Loucy (cell line): ENCODE measurements around the gene THBS4.

Experiments
- H2AFZ ChIP-seq: fragments of 200-600 bp; sonication (generic); 2 replicates; pipeline ENCODE4 v1.6.0; 2016; ENCODE audit warnings: antibody characterized with exemption, mild to moderate bottlenecking, low read length, moderate library complexity
- H3F3A ChIP-seq: fragments of 200-600 bp; 2 replicates; pipeline ENCODE4 v1.6.0; 2016; ENCODE audit warnings: antibody characterized with exemption, low read depth, mild to moderate bottlenecking
- H3K27me3 ChIP-seq: fragments of 200-600 bp; sonication (generic); 2 replicates; pipeline ENCODE4 v1.6.1; 2014; ENCODE audit warnings: low read length, mild to moderate bottlenecking; ENCODE audit not compliant: insufficient read depth, poor library complexity, severe bottlenecking
- H3K36me3 ChIP-seq: fragments of 200-600 bp; sonication (generic); 2 replicates; pipeline ENCODE4 v1.6.1; 2016; ENCODE audit warnings: low read length; ENCODE audit not compliant: insufficient read depth
- H3K4me1 ChIP-seq: fragments of 200-600 bp; sonication (generic); 2 replicates; pipeline ENCODE4 v1.5.1; 2014; ENCODE audit warnings: low read length, mild to moderate bottlenecking; ENCODE audit not compliant: insufficient read depth, poor library complexity, severe bottlenecking
- H3K4me2 ChIP-seq: fragments of 200-600 bp; sonication (generic); 2 replicates; pipeline ENCODE4 v1.6.0; 2014; ENCODE audit warnings: antibody characterized with exemption, low read length, low read depth, mild to moderate bottlenecking; ENCODE audit not compliant: poor library complexity, severe bottlenecking
- H3K4me3 ChIP-seq: fragments of 200-600 bp; sonication (generic); 2 replicates; pipeline ENCODE4 v1.5.1; 2014; ENCODE audit warnings: low read length, mild to moderate bottlenecking, mixed read lengths; ENCODE audit not compliant: poor library complexity, severe bottlenecking
- H3K79me2 ChIP-seq: fragments of 200-600 bp; sonication (generic); 2 replicates; pipeline ENCODE4 v1.6.1; 2014; ENCODE audit warnings: low read length; ENCODE audit not compliant: insufficient read depth
- H3K9ac ChIP-seq: fragments of 200-600 bp; sonication (generic); 2 replicates; pipeline ENCODE4 v1.6.0; 2014; ENCODE audit warnings: mild to moderate bottlenecking, low read depth, low read length, moderate library complexity; ENCODE audit not compliant: poor library complexity, severe bottlenecking
- H3K9me2 ChIP-seq: fragments of 200-600 bp; sonication (generic); replicated peaks from 2 replicates; pipeline ENCODE4 v1.6.1; 2016; ENCODE audit warnings: low read depth, low read length, mixed read lengths
- H3K9me3 ChIP-seq: fragments of 200-600 bp; sonication (generic); 2 replicates; pipeline ENCODE4 v1.6.1; 2014; ENCODE audit warnings: mild to moderate bottlenecking, antibody characterized with exemption, low read length, low read depth; ENCODE audit not compliant: insufficient read depth
- H4K20me1 ChIP-seq: fragments of 200-600 bp; sonication (generic); 2 replicates; pipeline ENCODE4 v1.6.0; 2014; ENCODE audit warnings: antibody characterized with exemption, low read length, mild to moderate bottlenecking; ENCODE audit not compliant: insufficient read depth, poor library complexity, severe bottlenecking
- CTCF ChIP-seq: fragments of 200-600 bp; sonication (generic); conservative IDR thresholded peaks from 2 replicates; pipeline ENCODE4 v1.5.1; 2014; ENCODE audit warnings: mild to moderate bottlenecking, antibody characterized with exemption, low read length
- EZH2phosphoT487 ChIP-seq: fragments of 200-600 bp; IDR thresholded peaks from 2 replicates; pipeline ENCODE4 v1.6.1; 2018; ENCODE audit warnings: antibody characterized with exemption, mild to moderate bottlenecking, moderate library complexity, borderline replicate concordance

THBS4 gene

DNA sequence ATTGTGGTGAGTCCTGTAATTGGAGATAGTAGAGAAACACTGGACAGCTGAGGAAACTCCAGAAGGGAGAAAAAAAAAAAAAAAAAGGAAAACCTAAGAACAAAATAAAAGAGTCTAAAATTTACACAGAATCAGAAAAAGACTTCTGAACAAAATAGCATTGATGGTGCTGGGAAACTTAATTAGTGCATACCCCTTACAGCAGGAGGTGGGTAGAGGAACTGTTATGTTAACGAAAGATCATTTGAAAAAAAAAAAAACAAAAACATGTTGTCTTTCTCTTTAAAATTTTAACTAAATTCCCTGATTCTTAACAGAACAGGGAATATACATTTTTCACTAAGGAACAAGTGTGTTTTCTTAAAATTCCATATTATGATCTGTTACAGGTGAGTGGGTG is 32.5 kb upstream of the THBS4 start:
- TF ChIP-seq EZH2phosphoT487 (no peak), CTCF (no peak)
- Histone ChIP-seq H3K4me1 (no peaks in the 10 kb centered on the region), H3K9me3 (no peaks in the 10 kb centered on the region), H3K27me3 (no peaks in the 10 kb centered on the region), H3K4me2 (no peak overlapping the region), H3K36me3 (no peaks in the 10 kb centered on the region), H3K9ac (no peak overlapping the region), H3F3A (no peaks in the 10 kb centered on the region), H2AFZ (no peak overlapping the region), H3K9me2 (no peaks in the 10 kb centered on the region), H4K20me1 (no peaks in the 10 kb centered on the region), H3K79me2 (no peaks in the 10 kb centered on the region), H3K4me3 (no peak overlapping the region)

- no peaks in the 10 kb centered on the region for H3K9me2 ChIP-seq
- no peak for TF ChIP-seq CTCF
- no peak for TF ChIP-seq EZH2phosphoT487
- no peaks in the 10 kb centered on the region for H4K20me1 ChIP-seq
- H3F3A ChIP-seq = no peaks in the 10 kb centered on the region
- peaks cover 9% of the 10 kb centered on the region for H3K4me1 ChIP-seq
- H3K36me3 ChIP-seq = no peaks in the 10 kb centered on the region
- H3K9me3 ChIP-seq = no peaks in the 10 kb centered on the region
- no peaks in the 10 kb centered on the region for H3K27me3 ChIP-seq
- H3K79me2 ChIP-seq = no peaks in the 10 kb centered on the region
- H2AFZ ChIP-seq = no peak overlapping the region
- H3K4me2 ChIP-seq = no peak overlapping the region
- H3K9ac ChIP-seq = no peak overlapping the region
- H3K4me3 ChIP-seq = no peak overlapping the region
These were observed 26.0 kb upstream of the THBS4 start for GRCh38 chr5:80008995-80009765.

GRCh38 chr5:80010754-80011392 is 24.3 kb upstream of the THBS4 start:
- H3K4me3 ChIP-seq = no peak overlapping the region
- H3F3A ChIP-seq = no peaks in the 10 kb centered on the region
- no peaks in the 10 kb centered on the region for H3K79me2 ChIP-seq

More at GRCh38 chr5:80010754-80011392, 24.3 kb upstream of the THBS4 start:
- Histone ChIP-seq H3K4me1 (peaks cover 9% of the 10 kb centered on the region), H3K27me3 (no peaks in the 10 kb centered on the region), H3K9me2 (no peaks in the 10 kb centered on the region), H3K36me3 (no peaks in the 10 kb centered on the region), H2AFZ (no peak overlapping the region), H4K20me1 (no peaks in the 10 kb centered on the region), H3K4me2 (no peak overlapping the region), H3K9ac (no peak overlapping the region), H3K9me3 (no peaks in the 10 kb centered on the region)
- TF ChIP-seq CTCF (no peak), EZH2phosphoT487 (no peak)
